ENCODE data around the gene GALNT16.

Gene GALNT16

DNA sequence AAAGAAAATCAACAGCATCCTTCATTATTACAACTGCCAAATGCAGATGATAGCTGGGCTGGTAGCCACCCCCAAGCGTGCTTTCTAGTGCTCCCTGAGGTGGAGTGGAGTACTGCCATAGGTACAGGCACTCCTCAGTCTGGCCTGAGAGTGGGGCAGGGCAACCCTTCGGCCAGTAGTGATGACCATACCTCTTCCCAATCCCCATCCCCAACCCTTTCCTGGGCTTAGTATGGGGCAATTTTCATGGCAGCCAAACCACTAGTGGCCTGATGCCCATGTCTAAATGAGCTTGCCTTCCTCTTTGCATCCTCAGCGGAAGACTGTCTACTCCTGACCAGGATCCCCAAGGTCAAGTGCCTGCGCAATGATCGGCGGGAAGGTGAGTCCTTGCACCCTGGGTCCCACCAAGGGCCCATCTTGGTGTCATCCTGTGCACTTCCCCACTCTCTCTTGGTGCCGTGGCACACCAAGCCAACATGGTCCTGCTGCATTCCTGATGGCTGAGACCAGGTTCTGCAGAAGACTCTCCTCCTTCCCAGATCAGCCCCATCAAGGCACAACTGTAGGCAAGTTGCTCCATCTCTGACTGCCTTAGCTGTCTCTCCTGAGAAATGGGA is 65.8 kb downstream of the GALNT16 start:
- H3K27ac ChIP-seq (ENCODE audit: low read length), result no peak overlapping the region
- no peaks in the 10 kb centered on the region for H3K79me2 ChIP-seq (ENCODE audit: insufficient read depth, low read length)
- H2AFZ ChIP-seq (ENCODE audit: low read depth, low read length), result no peak overlapping the region
- no peaks in the 10 kb centered on the region for H3K36me3 ChIP-seq (ENCODE audit: insufficient read depth, low read length)
- H3K9me3 ChIP-seq (ENCODE audit: insufficient read depth, low read length, severe bottlenecking), result no peaks in the 10 kb centered on the region
- TF ChIP-seq EZH2 (IDR thresholded peaks at IDR 0.05; ENCODE audit: borderline replicate concordance, low read depth, low read length, severe bottlenecking), result no peak
- TF ChIP-seq, protein P1, sequence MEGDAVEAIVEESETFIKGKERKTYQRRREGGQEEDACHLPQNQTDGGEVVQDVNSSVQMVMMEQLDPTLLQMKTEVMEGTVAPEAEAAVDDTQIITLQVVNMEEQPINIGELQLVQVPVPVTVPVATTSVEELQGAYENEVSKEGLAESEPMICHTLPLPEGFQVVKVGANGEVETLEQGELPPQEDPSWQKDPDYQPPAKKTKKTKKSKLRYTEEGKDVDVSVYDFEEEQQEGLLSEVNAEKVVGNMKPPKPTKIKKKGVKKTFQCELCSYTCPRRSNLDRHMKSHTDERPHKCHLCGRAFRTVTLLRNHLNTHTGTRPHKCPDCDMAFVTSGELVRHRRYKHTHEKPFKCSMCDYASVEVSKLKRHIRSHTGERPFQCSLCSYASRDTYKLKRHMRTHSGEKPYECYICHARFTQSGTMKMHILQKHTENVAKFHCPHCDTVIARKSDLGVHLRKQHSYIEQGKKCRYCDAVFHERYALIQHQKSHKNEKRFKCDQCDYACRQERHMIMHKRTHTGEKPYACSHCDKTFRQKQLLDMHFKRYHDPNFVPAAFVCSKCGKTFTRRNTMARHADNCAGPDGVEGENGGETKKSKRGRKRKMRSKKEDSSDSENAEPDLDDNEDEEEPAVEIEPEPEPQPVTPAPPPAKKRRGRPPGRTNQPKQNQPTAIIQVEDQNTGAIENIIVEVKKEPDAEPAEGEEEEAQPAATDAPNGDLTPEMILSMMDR (IDR thresholded peaks at IDR 0.05; ENCODE audit: borderline replicate concordance, extremely low read depth, low read length, poor library complexity, severe bottlenecking), result peak; percentile 25
- ATAC-seq (ENCODE audit: insufficient read depth, low read depth) (no peak), DNase-seq (no peak)
- no peaks in the 10 kb centered on the region; the same call in 1 of the 2 replicates for H4K20me1 ChIP-seq (ENCODE audit: insufficient read depth, low read length)
- no peak overlapping the region for H3K4me3 ChIP-seq (ENCODE audit: low read depth in 1 of 2, low read length in 2 of 2)
- no peak overlapping the region for H3K9ac ChIP-seq (ENCODE audit: low read depth, low read length)
- no peak overlapping the region for H3K4me2 ChIP-seq (ENCODE audit: insufficient read depth, low read length)
- H3K27me3 ChIP-seq (ENCODE audit: insufficient read depth, low read length, poor library complexity), result no peaks in the 10 kb centered on the region
- no peaks in the 10 kb centered on the region for H3K4me1 ChIP-seq (ENCODE audit: insufficient read depth, low read length)

DNA sequence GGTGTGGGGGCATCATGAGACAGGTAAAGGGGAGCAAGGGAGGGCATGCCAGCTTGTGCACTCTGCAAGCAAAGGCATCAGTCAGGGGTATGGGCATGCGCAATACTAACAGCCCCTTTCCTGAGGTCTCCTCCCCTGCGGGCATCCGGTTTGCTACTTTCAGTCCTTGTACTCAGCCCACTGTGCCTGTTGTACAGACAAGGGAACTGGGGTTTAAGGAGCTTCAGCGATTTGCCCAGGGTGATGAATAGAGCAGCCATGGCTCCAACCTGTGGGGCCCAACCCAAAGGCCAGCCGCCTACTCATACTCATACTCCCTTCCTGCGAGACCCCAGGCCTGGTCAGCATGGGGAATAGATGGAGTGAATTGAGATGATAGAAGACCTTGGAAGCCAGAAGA is 66.7 kb downstream of the GALNT16 start:
- Histone ChIP-seq H3K9me3 (ENCODE audit: insufficient read depth, low read length, severe bottlenecking) (no peaks in the 10 kb centered on the region), H3K27ac (ENCODE audit: low read length) (no peak overlapping the region), H3K4me3 (ENCODE audit: low read depth in 1 of 2, low read length in 2 of 2) (no peak overlapping the region), H4K20me1 (ENCODE audit: insufficient read depth, low read length) (no peaks in the 10 kb centered on the region; the same call in 1 of the 2 replicates), H3K79me2 (ENCODE audit: insufficient read depth, low read length) (no peaks in the 10 kb centered on the region), H3K27me3 (ENCODE audit: insufficient read depth, low read length, poor library complexity) (peaks cover under 1% of the 10 kb centered on the region), H3K36me3 (ENCODE audit: insufficient read depth, low read length) (no peaks in the 10 kb centered on the region), H3K4me2 (ENCODE audit: insufficient read depth, low read length) (no peak overlapping the region), H3K9ac (ENCODE audit: low read depth, low read length) (no peak overlapping the region), H2AFZ (ENCODE audit: low read depth, low read length) (no peak overlapping the region), H3K4me1 (ENCODE audit: insufficient read depth, low read length) (no peaks in the 10 kb centered on the region)
- no peak for TF ChIP-seq EZH2 (IDR thresholded peaks at IDR 0.05; ENCODE audit: borderline replicate concordance, low read depth, low read length, severe bottlenecking)
- TF ChIP-seq, protein P1 (IDR thresholded peaks at IDR 0.05; ENCODE audit: borderline replicate concordance, extremely low read depth, low read length, poor library complexity, severe bottlenecking), result no peak
- ATAC-seq (ENCODE audit: insufficient read depth, low read depth) (no peak), DNase-seq (no peak)

DNA sequence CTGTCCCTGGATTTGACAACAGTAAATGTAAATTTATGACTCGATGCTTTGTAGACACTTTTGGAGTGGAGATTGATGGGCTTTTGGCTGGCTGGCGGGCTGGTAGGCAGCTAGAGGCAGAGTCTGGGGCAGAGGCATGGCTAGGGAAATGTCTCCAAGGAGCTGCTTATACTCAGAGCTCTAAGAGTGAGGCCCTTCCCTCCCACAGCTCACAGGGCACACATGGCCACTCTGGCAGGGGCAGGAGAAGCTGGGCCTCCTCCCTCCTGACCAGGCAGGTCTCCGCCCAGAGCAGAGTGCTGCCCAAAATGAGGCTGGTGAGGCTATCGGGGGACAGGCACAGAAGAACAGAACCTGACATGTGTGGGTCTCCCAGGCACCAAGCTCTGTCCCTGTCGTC is 67.5 kb downstream of the GALNT16 start:
- Histone ChIP-seq H3K36me3 (ENCODE audit: insufficient read depth, low read length) (no peaks in the 10 kb centered on the region), H3K27me3 (ENCODE audit: insufficient read depth, low read length, poor library complexity) (peaks cover 3% of the 10 kb centered on the region), H3K4me3 (ENCODE audit: low read depth in 1 of 2, low read length in 2 of 2) (no peak overlapping the region), H3K4me2 (ENCODE audit: insufficient read depth, low read length) (no peak overlapping the region), H3K4me1 (ENCODE audit: insufficient read depth, low read length) (no peaks in the 10 kb centered on the region), H3K9me3 (ENCODE audit: insufficient read depth, low read length, severe bottlenecking) (no peaks in the 10 kb centered on the region), H2AFZ (ENCODE audit: low read depth, low read length) (no peak overlapping the region), H3K27ac (ENCODE audit: low read length) (no peak overlapping the region), H3K9ac (ENCODE audit: low read depth, low read length) (no peak overlapping the region), H3K79me2 (ENCODE audit: insufficient read depth, low read length) (no peaks in the 10 kb centered on the region), H4K20me1 (ENCODE audit: insufficient read depth, low read length) (no peaks in the 10 kb centered on the region)
- ATAC-seq (ENCODE audit: insufficient read depth, low read depth) (no peak), DNase-seq (no peak)
- TF ChIP-seq, protein P1 (IDR thresholded peaks at IDR 0.05; ENCODE audit: borderline replicate concordance, extremely low read depth, low read length, poor library complexity, severe bottlenecking), result no peak
- no peak for TF ChIP-seq EZH2 (IDR thresholded peaks at IDR 0.05; ENCODE audit: borderline replicate concordance, low read depth, low read length, severe bottlenecking)
